AG04449 (cell line): ENCODE data around the gene TSPAN18.

ENCODE experiments used
- CTCF ChIA-PET: fragments of 350-600 bp; formaldehyde crosslinking; extraction: SDS; loops from one replicate; lab custom pipeline; 2021; ENCODE audit warnings: antibody characterized with exemption; lab: Yijun Ruan, JAX
- POLR2A ChIA-PET: fragments of 400-600, 350-600 bp; formaldehyde crosslinking; extraction: SDS; loops from one replicate; lab custom pipeline; 2020; ENCODE audit warnings: antibody characterized with exemption, inconsistent platforms; lab: Yijun Ruan, JAX
- DNase-seq: peaks from one replicate; pipeline ENCODE4 v3.0.0-alpha.2; 2010; ENCODE audit warnings: low read depth, low spot score
- H3K4me3 ChIP-seq: 2 replicates; pipeline ENCODE4 v1.5.1; 2011; ENCODE audit warnings: low read depth, mild to moderate bottlenecking, control low read depth, low read length
- TF ChIP-seq, protein P1 (sequence below): IDR thresholded peaks from one replicate; pipeline ENCODE4 v1.5.1; 2011; ENCODE audit warnings: mild to moderate bottlenecking, moderate library complexity, low read length, control low read depth, inconsistent platforms; ENCODE audit not compliant: insufficient read depth; ENCODE audit errors: missing control alignments

The TSPAN18 gene

DNA sequence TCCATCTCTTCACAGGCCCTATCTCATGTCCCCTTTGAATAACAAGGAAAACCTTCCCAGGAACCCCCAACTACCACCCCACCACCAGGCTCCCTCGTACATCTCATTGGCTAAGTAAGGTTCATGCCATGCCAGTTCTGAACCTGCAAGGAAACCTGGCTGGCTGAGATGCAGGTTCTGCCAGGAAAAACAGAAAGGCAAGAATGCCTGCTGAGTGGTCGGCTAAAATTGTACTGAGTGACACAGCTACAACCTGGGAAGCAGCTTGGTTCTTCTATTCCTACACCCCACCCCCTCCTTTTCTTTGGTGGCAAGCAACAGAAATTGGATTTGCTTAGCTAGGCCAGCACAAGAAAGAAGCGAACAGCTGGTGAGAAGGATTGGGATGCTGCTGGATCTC lies 36.1 kb upstream of the TSPAN18 start:
- TF ChIP-seq, protein P1, sequence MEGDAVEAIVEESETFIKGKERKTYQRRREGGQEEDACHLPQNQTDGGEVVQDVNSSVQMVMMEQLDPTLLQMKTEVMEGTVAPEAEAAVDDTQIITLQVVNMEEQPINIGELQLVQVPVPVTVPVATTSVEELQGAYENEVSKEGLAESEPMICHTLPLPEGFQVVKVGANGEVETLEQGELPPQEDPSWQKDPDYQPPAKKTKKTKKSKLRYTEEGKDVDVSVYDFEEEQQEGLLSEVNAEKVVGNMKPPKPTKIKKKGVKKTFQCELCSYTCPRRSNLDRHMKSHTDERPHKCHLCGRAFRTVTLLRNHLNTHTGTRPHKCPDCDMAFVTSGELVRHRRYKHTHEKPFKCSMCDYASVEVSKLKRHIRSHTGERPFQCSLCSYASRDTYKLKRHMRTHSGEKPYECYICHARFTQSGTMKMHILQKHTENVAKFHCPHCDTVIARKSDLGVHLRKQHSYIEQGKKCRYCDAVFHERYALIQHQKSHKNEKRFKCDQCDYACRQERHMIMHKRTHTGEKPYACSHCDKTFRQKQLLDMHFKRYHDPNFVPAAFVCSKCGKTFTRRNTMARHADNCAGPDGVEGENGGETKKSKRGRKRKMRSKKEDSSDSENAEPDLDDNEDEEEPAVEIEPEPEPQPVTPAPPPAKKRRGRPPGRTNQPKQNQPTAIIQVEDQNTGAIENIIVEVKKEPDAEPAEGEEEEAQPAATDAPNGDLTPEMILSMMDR, result no peak
- POLR2A ChIA-PET, result no interaction called here
- DNase-seq, result no peak
- H3K4me3 ChIP-seq, result no peak overlapping the region
- CTCF ChIA-PET, result interaction anchor here (1.2 to 1.8 kb wide), 2 partner anchors 9 to 201 kb away, joined by 3 read pairs; no protein-coding TSS in a partner anchor

- ChIA-PET POLR2A (no interaction called here), CTCF (interaction anchor here (1.4 kb wide), 1 partner anchor 219 kb away, joined by 4 read pairs; no protein-coding TSS in a partner anchor)
- no peak overlapping the region for H3K4me3 ChIP-seq
- TF ChIP-seq, protein P1, result no peak
- no peak for DNase-seq
Measured at GRCh38 chr11:44692460-44692859, 34.3 kb upstream of the TSPAN18 start.

DNA sequence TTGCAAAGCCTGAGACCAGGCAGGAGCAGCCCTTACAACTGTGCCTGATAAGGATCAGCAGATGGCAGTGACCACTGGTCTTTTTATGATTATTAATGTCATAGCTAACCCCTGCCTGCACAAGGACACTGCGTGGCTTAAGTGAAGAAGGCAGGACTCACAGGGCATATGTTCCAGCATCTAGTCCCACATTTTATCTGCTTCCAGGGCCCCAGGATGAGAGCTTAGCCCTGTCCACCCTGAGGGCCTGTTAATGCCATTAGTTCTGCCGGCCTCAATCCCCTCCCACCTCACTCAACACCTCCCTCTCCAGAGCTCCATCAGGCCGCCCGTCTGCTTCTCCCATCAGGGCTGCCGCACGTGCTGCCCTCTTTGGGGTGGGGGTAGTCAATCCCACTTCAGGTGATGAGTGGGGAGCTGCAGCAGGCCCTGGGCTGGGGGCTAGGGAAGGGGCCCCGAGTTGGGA lies 33.1 kb upstream of the TSPAN18 start:
- CTCF ChIA-PET, result interaction anchor here (1.4 to 1.5 kb wide), 2 partner anchors 201 to 218 kb away, joined by 4 to 5 read pairs; no protein-coding TSS in a partner anchor
- TF ChIP-seq, protein P1, result no peak
- POLR2A ChIA-PET, result no interaction called here
- no peak overlapping the region for H3K4me3 ChIP-seq
- no peak for DNase-seq

DNA sequence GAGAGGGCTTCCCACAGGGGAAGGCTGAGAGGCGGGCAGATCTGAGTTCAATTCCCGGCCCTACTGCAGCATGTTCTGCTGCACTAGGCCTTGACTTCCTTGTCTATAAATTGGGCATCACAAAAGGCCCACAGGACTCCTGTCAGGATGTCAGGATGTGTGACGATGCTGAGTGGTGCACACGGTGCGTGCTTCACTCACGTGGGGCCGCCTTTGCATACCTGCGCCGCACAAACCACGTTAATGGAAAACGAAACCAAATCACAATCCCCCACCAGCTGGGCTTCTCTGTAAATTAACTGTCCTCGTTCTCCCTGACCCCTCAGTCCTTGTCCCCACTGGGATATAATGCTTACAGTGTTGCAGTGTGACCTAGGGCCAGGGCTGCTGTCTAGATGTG lies 32.3 kb upstream of the TSPAN18 start:
- TF ChIP-seq, protein P1, result no peak
- POLR2A ChIA-PET, result no interaction called here
- H3K4me3 ChIP-seq, result no peak overlapping the region
- no peak for DNase-seq
- CTCF ChIA-PET, result interaction anchor here (1.1 to 1.5 kb wide), 2 partner anchors 28 to 200 kb away, joined by 3 to 5 read pairs; no protein-coding TSS in a partner anchor

GRCh38 chr11:44695169-44695833 lies 31.5 kb upstream of the TSPAN18 start:
- DNase-seq, result no peak
- TF ChIP-seq, protein P1, result no peak
- H3K4me3 ChIP-seq, result no peak overlapping the region
- ChIA-PET POLR2A (no interaction called here), CTCF (interaction anchor here (1.1 kb wide), 1 partner anchor 29 kb away, joined by 3 read pairs; no protein-coding TSS in a partner anchor)

- H3K4me3 ChIP-seq, result no peak overlapping the region
- ChIA-PET CTCF (no interaction called here), POLR2A (no interaction called here)
- TF ChIP-seq, protein P1, result no peak
- no peak for DNase-seq
Measured at GRCh38 chr11:44698252-44698912, 28.4 kb upstream of the TSPAN18 start.
